Caco-2 (cell line): ENCODE measurements around the gene DUSP1. TPM values are rescaled to one million over a fixed set of nuclear protein-coding genes. Genes with fewer than 3 reads are reported as not detected.

Experiments
- BruUV-seq: library from RNA; stranded (reverse); fragments of 400-500 nt; replicated peaks from 2 replicates; lab custom pipeline; 2021; lab: Mats Ljungman, UMichigan
- CTCF ChIA-PET: fragments of 300-600 bp; sonication (Branson Sonifier 250); formaldehyde crosslinking; loops from one replicate; lab custom pipeline; 2022; ENCODE audit warnings: antibody characterized with exemption; lab: Charles Lee
- POLR2A ChIA-PET: fragments of 300-600 bp; sonication (Branson Sonifier 250); formaldehyde crosslinking; loops from one replicate; lab custom pipeline; 2022; ENCODE audit warnings: antibody characterized with exemption; lab: Charles Lee
- DNase-seq, 2 experiments: peaks; one replicate each; pipeline versions ENCODE4 v3.0.0 to v3.0.0-alpha.2; 2020 to 2022
- H3K27me3 ChIP-seq: replicated peaks from 2 replicates; pipeline ENCODE4 v1.6.0; 2011; ENCODE audit warnings: low read length; ENCODE audit not compliant: control insufficient read depth, insufficient read depth
- H3K36me3 ChIP-seq: 2 replicates; pipeline ENCODE4 v1.5.1; 2011; ENCODE audit warnings: low read length; ENCODE audit not compliant: control insufficient read depth, insufficient read depth
- H3K4me1 ChIP-seq: fragments of 250-450 bp; sonication (Bioruptor Pico); 2 replicates; pipeline ENCODE4 v1.5.1; 2020; ENCODE audit warnings: mild to moderate bottlenecking
- H3K4me3 ChIP-seq: 2 replicates; pipeline ENCODE4 v1.5.1; 2011; ENCODE audit warnings: low read depth, mild to moderate bottlenecking, control low read depth, low read length
- H3K9me3 ChIP-seq: fragments of 250-450 bp; sonication (Bioruptor Pico); 2 replicates; pipeline ENCODE4 v1.5.1; 2020; ENCODE audit warnings: mild to moderate bottlenecking, moderate library complexity
- H3K27ac Mint-ChIP-seq: one replicate; pipeline ENCODE4 v1.8.0; 2022; ENCODE audit warnings: mixed read lengths; ENCODE audit not compliant: unreplicated experiment
- H3K27me3 Mint-ChIP-seq: one replicate; pipeline ENCODE4 v1.8.0; 2022; ENCODE audit warnings: mixed read lengths; ENCODE audit not compliant: insufficient read depth, unreplicated experiment
- H3K36me3 Mint-ChIP-seq: one replicate; pipeline ENCODE4 v1.8.0; 2022; ENCODE audit warnings: mild to moderate bottlenecking, mixed read lengths; ENCODE audit not compliant: insufficient read depth, unreplicated experiment
- H3K4me1 Mint-ChIP-seq: one replicate; pipeline ENCODE4 v1.8.0; 2022; ENCODE audit warnings: low read depth, mixed read lengths; ENCODE audit not compliant: unreplicated experiment
- H3K4me3 Mint-ChIP-seq: one replicate; pipeline ENCODE4 v1.8.0; 2022; ENCODE audit warnings: mild to moderate bottlenecking, moderate library complexity, mixed read lengths; ENCODE audit not compliant: unreplicated experiment
- H3K9me3 Mint-ChIP-seq: one replicate; pipeline ENCODE4 v1.8.0; 2022; ENCODE audit warnings: mixed read lengths; ENCODE audit not compliant: unreplicated experiment
- intact Hi-C: fragments of 100-400 bp; cut with micrococcal nuclease; formaldehyde crosslinking; loops from one replicate; pipeline ENCODE4 v1.10.0; 2022; ENCODE audit not compliant: unreplicated experiment
- total RNA-seq: library from RNA; stranded (reverse); gene quantifications from 2 replicates; pipeline ENCODE4 v1.2.3, GENCODE V29; 2022
- TF ChIP-seq, protein P1 (sequence below), 2 experiments: fragments of 200-600 bp in 1 of 2; IDR thresholded peaks; 1 replicate in 1 of 2; 2 replicates in 1 of 2; pipeline versions ENCODE4 v1.5.1 to v1.8.0; 2011 to 2022; ENCODE audit warnings: antibody characterized with exemption in 1 of 2, control low read depth in 1 of 2, inconsistent platforms in 1 of 2, low read depth in 1 of 2, low read length in 1 of 2, mild to moderate bottlenecking in 1 of 2, moderate library complexity in 1 of 2; ENCODE audit not compliant: insufficient read depth in 1 of 2, severe bottlenecking in 1 of 2, unreplicated experiment in 1 of 2

DUSP1 gene
- total RNA-seq, 1 experiment from 2014 or later = 28.3 TPM

DNA sequence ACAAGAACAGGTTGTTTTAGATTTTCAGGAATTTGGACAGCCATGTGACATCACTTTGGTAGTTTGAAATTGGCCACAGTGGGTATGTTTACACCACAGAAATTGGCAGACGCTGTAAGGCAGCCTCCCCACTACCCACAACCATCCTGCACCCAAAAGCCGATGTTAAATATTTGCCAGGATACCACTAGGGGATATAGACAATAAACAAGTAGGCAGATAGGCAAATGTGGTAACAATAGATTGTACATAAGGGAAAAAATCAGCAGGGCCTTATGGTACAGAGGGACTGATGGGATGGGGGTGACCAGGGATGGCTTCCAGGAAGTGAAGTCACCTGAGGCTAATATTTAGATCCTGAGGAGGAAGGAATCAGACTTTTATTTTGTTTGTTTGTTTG, 31.1 kb upstream of the DUSP1 start:
- TF ChIP-seq, protein P1, sequence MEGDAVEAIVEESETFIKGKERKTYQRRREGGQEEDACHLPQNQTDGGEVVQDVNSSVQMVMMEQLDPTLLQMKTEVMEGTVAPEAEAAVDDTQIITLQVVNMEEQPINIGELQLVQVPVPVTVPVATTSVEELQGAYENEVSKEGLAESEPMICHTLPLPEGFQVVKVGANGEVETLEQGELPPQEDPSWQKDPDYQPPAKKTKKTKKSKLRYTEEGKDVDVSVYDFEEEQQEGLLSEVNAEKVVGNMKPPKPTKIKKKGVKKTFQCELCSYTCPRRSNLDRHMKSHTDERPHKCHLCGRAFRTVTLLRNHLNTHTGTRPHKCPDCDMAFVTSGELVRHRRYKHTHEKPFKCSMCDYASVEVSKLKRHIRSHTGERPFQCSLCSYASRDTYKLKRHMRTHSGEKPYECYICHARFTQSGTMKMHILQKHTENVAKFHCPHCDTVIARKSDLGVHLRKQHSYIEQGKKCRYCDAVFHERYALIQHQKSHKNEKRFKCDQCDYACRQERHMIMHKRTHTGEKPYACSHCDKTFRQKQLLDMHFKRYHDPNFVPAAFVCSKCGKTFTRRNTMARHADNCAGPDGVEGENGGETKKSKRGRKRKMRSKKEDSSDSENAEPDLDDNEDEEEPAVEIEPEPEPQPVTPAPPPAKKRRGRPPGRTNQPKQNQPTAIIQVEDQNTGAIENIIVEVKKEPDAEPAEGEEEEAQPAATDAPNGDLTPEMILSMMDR (IDR thresholded peaks at IDR 0.05; ENCODE audit: insufficient read depth in 1 of 2, low read depth in 1 of 2, low read length in 1 of 2, severe bottlenecking in 1 of 2, unreplicated experiment in 1 of 2) = no peak
- Mint-ChIP-seq H3K9me3 (no peaks in the 10 kb centered on the region), H3K27me3 (no peaks in the 10 kb centered on the region), H3K4me1 (no peaks in the 10 kb centered on the region), H3K36me3 (no peaks in the 10 kb centered on the region), H3K27ac (no peak overlapping the region), H3K4me3 (no peak overlapping the region)
- H3K36me3 ChIP-seq = no peaks in the 10 kb centered on the region
- CTCF ChIA-PET = no interaction called here
- H3K9me3 ChIP-seq = no peaks in the 10 kb centered on the region; the same call in 1 of the 2 replicates
- DNase-seq = no peak
- no peaks in the 10 kb centered on the region for H3K27me3 ChIP-seq
- H3K4me3 ChIP-seq = no peak overlapping the region
- intact Hi-C loops = no loop called here
- H3K4me1 ChIP-seq = peaks cover 8% of the 10 kb centered on the region
- BruUV-seq = no TSS peak
- POLR2A ChIA-PET = no interaction called here

DNA sequence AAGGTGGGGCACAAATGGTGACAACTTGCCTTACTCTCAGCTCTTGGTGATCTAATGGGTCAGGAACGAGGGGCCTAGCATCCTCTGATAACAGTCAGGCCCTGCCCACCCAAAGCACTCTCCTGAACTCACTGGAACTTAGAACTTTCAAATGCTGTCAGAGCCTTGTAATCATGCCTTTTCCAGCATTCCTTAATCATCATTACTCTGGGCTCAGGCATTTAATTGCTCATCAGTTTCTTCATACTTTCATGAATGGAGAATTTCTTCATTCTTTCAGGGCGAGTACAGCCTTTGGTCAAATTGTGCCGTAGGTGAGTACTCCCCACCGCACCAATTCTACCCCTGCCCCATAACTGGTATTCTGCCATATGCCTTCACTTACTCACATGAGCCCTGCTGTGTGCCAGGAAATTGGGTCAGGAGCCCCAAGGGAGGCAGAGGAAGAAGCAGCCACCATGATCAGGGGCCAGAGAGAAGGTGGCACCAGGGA, 30.2 kb upstream of the DUSP1 start:
- DNase-seq = peak in 1 of 2 experiments; percentile 23
- Mint-ChIP-seq H3K4me1 (no peaks in the 10 kb centered on the region), H3K27ac (peak overlapping the region; percentile 22), H3K36me3 (no peaks in the 10 kb centered on the region), H3K4me3 (no peak overlapping the region), H3K9me3 (no peaks in the 10 kb centered on the region), H3K27me3 (no peaks in the 10 kb centered on the region)
- TF ChIP-seq, protein P1 (IDR thresholded peaks at IDR 0.05; ENCODE audit: insufficient read depth in 1 of 2, low read depth in 1 of 2, low read length in 1 of 2, severe bottlenecking in 1 of 2, unreplicated experiment in 1 of 2) = no peak
- peaks cover 4% of the 10 kb centered on the region; the same call in 1 of the 2 replicates for H3K4me1 ChIP-seq
- H3K4me3 ChIP-seq = no peak overlapping the region
- ChIA-PET CTCF (no interaction called here), POLR2A (no interaction called here)
- H3K27me3 ChIP-seq = no peaks in the 10 kb centered on the region
- H3K36me3 ChIP-seq = no peaks in the 10 kb centered on the region
- H3K9me3 ChIP-seq = no peaks in the 10 kb centered on the region
- no TSS peak for BruUV-seq
- intact Hi-C loops = no loop called here

DNA sequence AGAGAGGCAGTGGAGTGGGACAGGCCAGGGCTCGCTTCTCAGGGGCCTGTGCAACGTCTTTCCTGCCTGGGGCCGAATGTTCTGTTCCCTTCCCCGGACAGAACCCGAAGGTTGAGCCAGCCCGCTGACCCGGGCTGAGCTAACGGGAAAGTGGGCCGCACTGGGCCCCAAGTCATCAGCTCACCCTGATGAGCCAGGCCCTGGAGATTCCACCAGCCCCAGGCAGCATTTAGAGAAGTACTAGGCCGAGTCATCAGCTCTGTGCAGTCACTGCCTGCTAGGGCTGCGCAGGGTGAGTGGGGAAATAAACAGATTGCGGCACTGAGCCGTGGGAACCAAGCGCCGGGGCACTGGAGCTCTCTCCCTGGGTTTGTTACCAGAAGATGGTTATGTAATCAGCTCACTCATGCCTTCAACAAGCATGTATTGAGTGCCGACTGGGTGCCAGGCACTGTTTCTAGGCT, 29.1 kb upstream of the DUSP1 start:
- H3K4me3 Mint-ChIP-seq = no peak overlapping the region
- POLR2A ChIA-PET = no interaction called here
- BruUV-seq = no TSS peak
- peaks cover 7% of the 10 kb centered on the region for H3K4me1 ChIP-seq
- TF ChIP-seq, protein P1 (IDR thresholded peaks at IDR 0.05; ENCODE audit: insufficient read depth in 1 of 2, low read depth in 1 of 2, low read length in 1 of 2, severe bottlenecking in 1 of 2, unreplicated experiment in 1 of 2) = no peak
- no peaks in the 10 kb centered on the region for H3K36me3 ChIP-seq
- CTCF ChIA-PET = no interaction called here
- H3K27ac Mint-ChIP-seq = no peak overlapping the region
- H3K27me3 ChIP-seq = no peaks in the 10 kb centered on the region
- intact Hi-C loops = no loop called here
- no peaks in the 10 kb centered on the region for H3K9me3 ChIP-seq
- DNase-seq = peak in 1 of 2 experiments; percentile 31
- no peak overlapping the region for H3K4me3 ChIP-seq
- no peaks in the 10 kb centered on the region for H3K36me3 Mint-ChIP-seq
- H3K9me3 Mint-ChIP-seq = no peaks in the 10 kb centered on the region
- H3K4me1 Mint-ChIP-seq = no peaks in the 10 kb centered on the region
- no peaks in the 10 kb centered on the region for H3K27me3 Mint-ChIP-seq
